ENCODE measurements around the gene ZNF488. TPM values are rescaled to one million over a fixed set of nuclear protein-coding genes. Genes with fewer than 3 reads are reported as not detected.
"Not testable (repeated sequence)": the region's sequence is repeated elsewhere in the genome, so short reads cannot be mapped to it uniquely, and the experiment has no call there.

The ZNF488 gene
- total RNA-seq, 1 donor from 2014 or later = 1.9 TPM

GRCh38 chr10:47409171-47409865 lies 25.2 kb upstream of the ZNF488 start:
- DNase-seq = no peak

GRCh38 chr10:47408606-47409005 lies 24.5 kb upstream of the ZNF488 start:
- no peak for DNase-seq

GRCh38 chr10:47406870-47407691 lies 23.0 kb upstream of the ZNF488 start:
- DNase-seq = no peak

- DNase-seq = no peak
Observed at GRCh38 chr10:47406548-47406869, 22.4 kb upstream of the ZNF488 start.

GRCh38 chr10:47405857-47406547 lies 21.9 kb upstream of the ZNF488 start:
- no peak for DNase-seq

- no peak for DNase-seq
Observed at GRCh38 chr10:47404937-47405336, 20.8 kb upstream of the ZNF488 start.

- no peak for DNase-seq
Observed at GRCh38 chr10:47404446-47404845, 20.4 kb upstream of the ZNF488 start.

- DNase-seq = no peak
Observed at GRCh38 chr10:47403446-47404318, 19.6 kb upstream of the ZNF488 start.

GRCh38 chr10:47402641-47403301 lies 18.7 kb upstream of the ZNF488 start:
- DNase-seq = no peak

GRCh38 chr10:47401874-47402640 lies 18.0 kb upstream of the ZNF488 start:
- DNase-seq = no peak

GRCh38 chr10:47401210-47401609 lies 17.1 kb upstream of the ZNF488 start:
- DNase-seq = no peak

- DNase-seq = no peak
Observed at GRCh38 chr10:47400786-47401185, 16.7 kb upstream of the ZNF488 start.

- no peak for DNase-seq
Observed at GRCh38 chr10:47400251-47400650, 16.2 kb upstream of the ZNF488 start.

- DNase-seq = no peak
Observed at GRCh38 chr10:47397256-47397655, 13.2 kb upstream of the ZNF488 start.

- no peak for DNase-seq
Observed at GRCh38 chr10:47396311-47396717, 12.2 kb upstream of the ZNF488 start.

- DNase-seq = no peak
Observed at GRCh38 chr10:47389619-47390018, 5.5 kb upstream of the ZNF488 start.

- DNase-seq = no peak
Observed at GRCh38 chr10:47388879-47389278, 4.8 kb upstream of the ZNF488 start.

- not testable (repeated sequence) for DNase-seq
Observed at GRCh38 chr10:47386104-47386503, 2.0 kb upstream of the ZNF488 start.

- DNase-seq = no peak
Observed at GRCh38 chr10:47383261-47384147, 589 bp downstream of the ZNF488 start.

Data from occipital lobe (tissue), 2 donors.